Endodermal cell (in vitro differentiated cells): ENCODE data around the gene IZUMO1R. TPM values are rescaled to one million over a fixed set of nuclear protein-coding genes. Genes with fewer than 3 reads are reported as not detected.
"Not testable (repeated sequence)": the region's sequence is repeated elsewhere in the genome, so short reads cannot be mapped to it uniquely, and the experiment has no call there.

ENCODE experiments used
- DNase-seq: peaks from one replicate; pipeline ENCODE4 v3.0.0-alpha.2; 2017
- H3K27ac ChIP-seq: 2 replicates; pipeline ENCODE4 v1.5.1; 2013; ENCODE audit warnings: mild to moderate bottlenecking, low read depth, low read length, moderate library complexity
- H3K27me3 ChIP-seq: 2 replicates; pipeline ENCODE4 v1.6.1; 2013; ENCODE audit warnings: mild to moderate bottlenecking, low read length, moderate library complexity; ENCODE audit not compliant: insufficient read depth, control insufficient read depth, poor library complexity, severe bottlenecking
- H3K36me3 ChIP-seq: 2 replicates; pipeline ENCODE4 v1.7.0; 2013; ENCODE audit warnings: mild to moderate bottlenecking, low read length, moderate library complexity; ENCODE audit not compliant: control insufficient read depth, insufficient read depth
- H3K4me1 ChIP-seq: one replicate; pipeline ENCODE4 v1.7.0; 2013; ENCODE audit warnings: low read length; ENCODE audit not compliant: control insufficient read depth, insufficient read depth
- H3K4me3 ChIP-seq: 2 replicates; pipeline ENCODE4 v1.5.1; 2013; ENCODE audit warnings: mild to moderate bottlenecking, low read length, moderate library complexity
- H3K9ac ChIP-seq: 2 replicates; pipeline ENCODE4 v1.6.1; 2013; ENCODE audit warnings: mild to moderate bottlenecking, low read length, moderate library complexity; ENCODE audit not compliant: poor library complexity, severe bottlenecking; ENCODE audit errors: extremely low read depth
- H3K9me3 ChIP-seq: 2 replicates; pipeline ENCODE4 v1.6.1; 2013; ENCODE audit warnings: mild to moderate bottlenecking, low read length, moderate library complexity; ENCODE audit not compliant: control insufficient read depth
- H3K27ac Mint-ChIP-seq: 2 replicates; pipeline ENCODE4 v1.8.0; 2020; ENCODE audit warnings: mixed read lengths
- H3K27me3 Mint-ChIP-seq: 2 replicates; pipeline ENCODE4 v1.8.0; 2021; ENCODE audit warnings: mild to moderate bottlenecking, mixed read lengths; ENCODE audit not compliant: insufficient read depth
- H3K36me3 Mint-ChIP-seq: 2 replicates; pipeline ENCODE4 v1.8.0; 2020; ENCODE audit warnings: low read depth, mixed read lengths
- H3K4me1 Mint-ChIP-seq: 2 replicates; pipeline ENCODE4 v1.8.0; 2020; ENCODE audit warnings: mixed read lengths
- H3K4me3 Mint-ChIP-seq: 2 replicates; pipeline ENCODE4 v1.8.0; 2020; ENCODE audit warnings: mild to moderate bottlenecking, moderate library complexity, mixed read lengths
- H3K9me3 Mint-ChIP-seq: 2 replicates; pipeline ENCODE4 v1.8.0; 2020; ENCODE audit warnings: mild to moderate bottlenecking, mixed read lengths
- WGBS, 2 experiments: methylation state at CpG; one replicate each; pipeline versions ENCODE4 v1.1.5 to v1.1.7; 2013; ENCODE audit warnings: missing lambda C conversion rate in 2 of 2, mixed read lengths in 1 of 2; ENCODE audit not compliant: insufficient coverage in 1 of 2, insufficient read length in 1 of 2; 5-methylcytosine and 5-hydroxymethylcytosine counted together
- total RNA-seq, 2 donors: library from RNA; stranded (reverse); fragmentation: NEBNext Ultra II Directional in 1 of 2; extraction: Animal tissue kit (Norgen Biotek cat#: 25700) in 1 of 2; gene quantifications; 2 replicates in 1 of 2; 3 replicates in 1 of 2; pipeline ENCODE4 v1.2.1, GENCODE V29; 2021
- TF ChIP-seq, protein P1 (sequence below): fragments of 200-600 bp; sonication (generic); conservative IDR thresholded peaks from 2 replicates; pipeline ENCODE4 v1.5.0; 2021; ENCODE audit warnings: antibody characterized with exemption, mild to moderate bottlenecking

Gene IZUMO1R
- total RNA-seq, 2 donors from 2014 or later: not detected

DNA sequence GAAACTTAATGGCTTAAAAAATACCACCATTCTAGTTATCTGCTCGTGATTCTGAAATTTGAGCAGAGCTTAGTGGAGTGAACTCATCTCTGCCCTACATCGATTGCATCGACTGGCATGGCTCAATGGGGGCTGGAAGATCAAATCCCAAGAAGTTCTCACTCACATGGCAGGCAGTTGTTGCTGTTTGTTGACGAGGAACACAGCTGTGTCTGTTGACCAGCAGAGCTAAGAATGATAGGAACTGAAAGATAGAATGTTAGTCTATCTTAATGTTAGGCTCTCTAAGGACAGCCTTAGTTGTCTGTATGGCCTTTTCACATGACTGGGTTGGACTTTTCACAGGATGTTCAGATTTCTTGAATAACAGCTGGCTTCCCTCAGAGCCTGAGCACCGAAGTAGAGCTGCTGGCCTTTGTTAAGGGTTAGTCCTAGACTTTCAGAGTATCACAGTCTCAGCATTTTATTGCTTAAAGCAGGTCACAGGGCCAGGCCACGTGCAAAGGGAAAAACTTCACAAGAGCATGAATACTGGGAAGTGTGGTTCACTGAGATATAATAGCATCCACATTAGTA, 31.6 kb upstream of the IZUMO1R start:
- WGBS, 2 experiments: 90 to 91% methylated on average over 4 to 6 of the region's 6 CpGs
- Histone ChIP-seq H3K9ac (no peak overlapping the region), H3K27me3 (no peaks in the 10 kb centered on the region), H3K4me3 (no peak overlapping the region), H3K9me3 (no peaks in the 10 kb centered on the region), H3K36me3 (no peaks in the 10 kb centered on the region), H3K27ac (no peak overlapping the region), H3K4me1 (peaks cover 15% of the 10 kb centered on the region)
- DNase-seq: no peak
- H3K27me3 Mint-ChIP-seq: peaks cover 1% of the 10 kb centered on the region
- H3K36me3 Mint-ChIP-seq: no peaks in the 10 kb centered on the region
- H3K27ac Mint-ChIP-seq: no peak overlapping the region
- H3K4me3 Mint-ChIP-seq: no peak overlapping the region
- H3K4me1 Mint-ChIP-seq: peaks cover 2% of the 10 kb centered on the region
- H3K9me3 Mint-ChIP-seq: peaks cover 13% of the 10 kb centered on the region
- TF ChIP-seq, protein P1, sequence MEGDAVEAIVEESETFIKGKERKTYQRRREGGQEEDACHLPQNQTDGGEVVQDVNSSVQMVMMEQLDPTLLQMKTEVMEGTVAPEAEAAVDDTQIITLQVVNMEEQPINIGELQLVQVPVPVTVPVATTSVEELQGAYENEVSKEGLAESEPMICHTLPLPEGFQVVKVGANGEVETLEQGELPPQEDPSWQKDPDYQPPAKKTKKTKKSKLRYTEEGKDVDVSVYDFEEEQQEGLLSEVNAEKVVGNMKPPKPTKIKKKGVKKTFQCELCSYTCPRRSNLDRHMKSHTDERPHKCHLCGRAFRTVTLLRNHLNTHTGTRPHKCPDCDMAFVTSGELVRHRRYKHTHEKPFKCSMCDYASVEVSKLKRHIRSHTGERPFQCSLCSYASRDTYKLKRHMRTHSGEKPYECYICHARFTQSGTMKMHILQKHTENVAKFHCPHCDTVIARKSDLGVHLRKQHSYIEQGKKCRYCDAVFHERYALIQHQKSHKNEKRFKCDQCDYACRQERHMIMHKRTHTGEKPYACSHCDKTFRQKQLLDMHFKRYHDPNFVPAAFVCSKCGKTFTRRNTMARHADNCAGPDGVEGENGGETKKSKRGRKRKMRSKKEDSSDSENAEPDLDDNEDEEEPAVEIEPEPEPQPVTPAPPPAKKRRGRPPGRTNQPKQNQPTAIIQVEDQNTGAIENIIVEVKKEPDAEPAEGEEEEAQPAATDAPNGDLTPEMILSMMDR: no peak

DNA sequence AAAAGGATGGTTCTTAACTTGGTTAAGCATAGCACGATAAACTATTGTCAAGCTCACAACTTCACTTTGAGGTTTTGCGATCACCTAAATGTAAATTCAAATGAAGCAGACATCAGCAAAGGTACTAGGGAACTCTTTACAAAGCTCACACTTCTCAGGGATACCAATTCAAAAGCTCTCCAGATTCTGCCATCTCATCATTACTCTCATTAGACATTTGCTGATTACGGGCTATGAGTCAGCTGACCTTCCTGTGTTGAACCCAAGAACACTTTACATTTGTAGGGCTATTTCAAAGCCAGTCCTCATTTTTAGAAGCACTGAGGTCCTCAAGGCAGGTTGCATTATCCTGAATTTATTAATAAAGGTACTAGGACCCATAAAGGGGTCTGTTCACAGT, 28.4 kb upstream of the IZUMO1R start:
- no peak for DNase-seq
- H3K27ac Mint-ChIP-seq: no peak overlapping the region
- no peak overlapping the region for H3K4me3 ChIP-seq

DNA sequence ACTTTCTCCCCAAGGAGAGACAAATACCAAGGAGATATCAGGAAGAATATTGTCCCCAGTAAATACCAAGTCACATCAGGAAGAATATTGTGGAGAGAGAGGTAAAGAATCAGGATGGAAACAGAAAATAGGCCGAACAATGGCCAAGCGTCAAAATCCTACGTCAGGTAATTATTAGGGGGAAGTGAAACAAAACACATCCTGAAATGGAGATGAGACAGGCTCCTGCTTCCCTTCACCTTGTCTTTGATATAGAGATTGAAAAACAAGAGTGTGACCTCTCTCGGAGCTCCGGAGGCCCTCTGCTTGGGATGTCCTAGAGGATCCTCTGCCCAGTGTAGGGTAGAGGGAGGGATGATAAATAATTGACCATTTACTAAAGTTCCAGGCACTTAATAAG, 27.4 kb upstream of the IZUMO1R start:
- Mint-ChIP-seq H3K4me1 (peaks cover 2% of the 10 kb centered on the region), H3K4me3 (no peak overlapping the region), H3K9me3 (no peaks in the 10 kb centered on the region), H3K27me3 (no peaks in the 10 kb centered on the region), H3K27ac (no peak overlapping the region), H3K36me3 (no peaks in the 10 kb centered on the region)
- H3K4me3 ChIP-seq: no peak overlapping the region
- H3K4me1 ChIP-seq: peaks cover 15% of the 10 kb centered on the region
- 90 to 100% methylated on average over 1 to 5 of the region's 5 CpGs for WGBS, 2 experiments
- H3K9ac ChIP-seq: no peak overlapping the region
- H3K27me3 ChIP-seq: no peaks in the 10 kb centered on the region
- no peak overlapping the region for H3K27ac ChIP-seq
- H3K9me3 ChIP-seq: no peaks in the 10 kb centered on the region
- TF ChIP-seq, protein P1: no peak
- no peak for DNase-seq
- H3K36me3 ChIP-seq: no peaks in the 10 kb centered on the region

More for the DNA sequence above, 28.4 kb upstream of the IZUMO1R start:
- Histone ChIP-seq H3K27ac (no peak overlapping the region), H3K9ac (no peak overlapping the region), H3K36me3 (no peaks in the 10 kb centered on the region), H3K4me1 (peaks cover 15% of the 10 kb centered on the region), H3K27me3 (no peaks in the 10 kb centered on the region), H3K9me3 (no peaks in the 10 kb centered on the region)
- Mint-ChIP-seq H3K27me3 (no peaks in the 10 kb centered on the region), H3K36me3 (no peaks in the 10 kb centered on the region), H3K4me1 (peaks cover 2% of the 10 kb centered on the region), H3K9me3 (peaks cover 2% of the 10 kb centered on the region), H3K4me3 (no peak overlapping the region)
- TF ChIP-seq, protein P1: no peak
- 91 to 100% methylated on average over 3 of the region's 3 CpGs for WGBS, 2 experiments

DNA sequence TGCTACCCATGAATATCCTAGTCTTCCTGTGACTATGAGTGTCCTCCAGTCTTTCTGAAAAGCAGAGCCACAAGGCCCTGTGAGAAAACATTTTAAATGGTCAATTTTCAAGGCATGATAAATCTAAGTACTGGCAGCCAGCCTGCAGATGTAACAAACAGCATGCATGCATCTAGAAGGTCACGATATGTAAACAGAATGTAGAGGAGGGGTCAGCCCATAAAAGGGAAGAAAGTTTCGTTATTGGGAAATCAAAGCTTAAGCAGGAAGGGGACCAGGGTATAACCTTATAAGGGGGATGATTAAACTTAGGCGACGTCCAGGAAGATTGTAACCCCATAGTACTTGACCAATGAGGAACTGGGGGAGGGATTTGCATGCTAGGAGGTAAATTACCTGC, 26.2 kb upstream of the IZUMO1R start:
- H3K4me3 Mint-ChIP-seq, H3K36me3 Mint-ChIP-seq, H3K27me3 ChIP-seq, H3K27me3 Mint-ChIP-seq, H3K27ac ChIP-seq, H3K36me3 ChIP-seq, H3K27ac Mint-ChIP-seq, H3K9ac ChIP-seq, H3K9me3 ChIP-seq, H3K9me3 Mint-ChIP-seq, H3K4me1 Mint-ChIP-seq, DNase-seq, H3K4me3 ChIP-seq: not testable (repeated sequence)
- H3K4me1 ChIP-seq: peaks cover 12% of the 10 kb centered on the region
- 92 to 95% methylated on average over 4 of the region's 4 CpGs for WGBS, 2 experiments
